DOHH2 (cell line): ENCODE measurements around the gene MON2.

Experiments
- CTCF ChIP-seq: fragments of 200-600 bp; sonication (generic); IDR thresholded peaks from one replicate; pipeline ENCODE4 v1.5.1; 2014; ENCODE audit warnings: antibody characterized with exemption, mild to moderate bottlenecking, low read depth, low read length; ENCODE audit not compliant: poor library complexity, severe bottlenecking
- EZH2phosphoT487 ChIP-seq: fragments of 200-600 bp; sonication (generic); IDR thresholded peaks from 2 replicates; pipeline ENCODE4 v1.6.1; 2017; ENCODE audit warnings: borderline replicate concordance, mild to moderate bottlenecking, antibody characterized with exemption, low read length, moderate library complexity, mixed read lengths

GRCh38 chr12:62525271-62525670 lies 58.6 kb downstream of the MON2 start:
- TF ChIP-seq CTCF (no peak), EZH2phosphoT487 (no peak)
